GM19238 (cell line): ENCODE results near the gene SVIL.
"Not testable (repeated sequence)": the region's sequence is repeated elsewhere in the genome, so short reads cannot be mapped to it uniquely, and the experiment has no call there.

Experiments
- DNase-seq: peaks from one replicate; pipeline ENCODE4 v3.0.0; 2011; ENCODE audit warnings: low spot score; ENCODE audit not compliant: insufficient read length

Gene SVIL

DNA sequence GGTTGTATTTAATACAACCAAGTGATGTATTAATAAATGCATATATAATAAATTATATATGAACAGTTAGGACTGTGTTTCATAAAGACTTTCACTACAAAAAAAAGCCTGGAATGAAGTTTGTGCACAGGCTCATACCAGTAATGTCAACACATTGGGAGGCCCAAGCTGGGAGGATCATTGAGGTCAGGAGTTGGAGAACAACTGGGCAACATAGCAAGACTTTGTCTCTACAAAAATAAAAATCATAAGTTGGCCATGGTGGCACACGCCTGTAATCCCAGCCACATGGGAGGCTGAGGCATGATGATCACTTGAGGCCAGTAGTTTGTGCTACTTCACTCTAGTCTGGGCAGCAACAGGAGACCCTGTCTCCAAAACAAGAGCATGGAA is 15.8 kb upstream of the SVIL start:
- DNase-seq = no peak

DNA sequence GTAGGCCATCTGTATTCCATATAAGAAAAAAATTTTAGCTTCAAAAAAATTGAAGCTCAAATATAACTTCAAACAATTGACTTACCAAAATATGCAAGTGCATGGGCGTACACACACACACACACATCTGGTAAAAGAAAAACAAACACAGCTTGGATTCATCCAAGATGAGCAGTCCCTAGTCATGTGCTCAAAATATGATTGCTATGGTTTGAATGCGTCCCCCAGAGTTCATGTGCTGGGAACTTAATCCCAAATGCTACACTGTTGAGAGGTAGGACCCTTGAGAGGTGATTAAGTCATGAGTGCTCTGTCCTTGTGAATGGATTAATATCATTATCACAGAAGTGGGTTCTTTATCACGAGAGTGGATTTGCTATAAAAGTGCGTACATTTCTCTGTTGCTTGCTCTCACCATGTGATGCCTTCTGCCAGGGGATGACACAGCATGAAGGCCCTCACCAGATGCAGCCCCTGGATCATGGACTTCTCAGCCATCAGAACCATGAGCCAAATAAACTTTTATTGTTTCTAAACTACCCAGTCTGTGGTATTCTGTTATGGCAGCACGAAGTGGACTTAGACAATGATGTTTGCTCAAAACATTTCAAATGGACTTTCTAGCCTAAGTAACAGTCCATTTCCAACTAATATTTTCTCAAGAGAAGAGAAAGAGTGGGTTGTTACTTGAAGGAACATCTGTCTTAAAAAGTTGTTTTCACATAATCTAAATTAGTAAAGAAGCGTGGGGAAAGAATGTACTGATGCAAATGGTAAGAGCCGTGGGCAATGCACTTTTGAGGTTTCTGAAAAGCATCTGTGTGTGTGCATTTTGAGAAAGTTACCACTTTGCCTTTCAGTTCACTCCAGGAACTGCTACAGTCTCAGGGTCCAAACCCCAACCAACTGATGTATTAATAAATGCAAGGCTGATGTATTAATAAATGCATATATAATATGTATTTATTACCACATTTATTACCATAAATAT is 15.1 kb upstream of the SVIL start:
- no peak for DNase-seq

DNA sequence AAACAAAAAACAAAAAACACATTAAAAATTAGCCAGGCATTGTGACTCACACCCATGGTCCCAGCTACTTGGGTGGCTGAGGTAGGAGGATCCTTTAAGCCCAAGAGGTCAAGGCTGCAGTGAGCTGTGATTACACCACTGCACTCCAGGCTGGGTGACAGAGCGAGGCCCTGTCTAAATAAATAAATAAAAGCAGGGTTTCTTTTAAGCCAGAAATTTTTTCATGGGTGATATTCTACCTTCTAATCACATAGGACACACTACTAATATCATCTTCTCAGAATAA is 14.2 kb upstream of the SVIL start:
- no peak for DNase-seq

DNA sequence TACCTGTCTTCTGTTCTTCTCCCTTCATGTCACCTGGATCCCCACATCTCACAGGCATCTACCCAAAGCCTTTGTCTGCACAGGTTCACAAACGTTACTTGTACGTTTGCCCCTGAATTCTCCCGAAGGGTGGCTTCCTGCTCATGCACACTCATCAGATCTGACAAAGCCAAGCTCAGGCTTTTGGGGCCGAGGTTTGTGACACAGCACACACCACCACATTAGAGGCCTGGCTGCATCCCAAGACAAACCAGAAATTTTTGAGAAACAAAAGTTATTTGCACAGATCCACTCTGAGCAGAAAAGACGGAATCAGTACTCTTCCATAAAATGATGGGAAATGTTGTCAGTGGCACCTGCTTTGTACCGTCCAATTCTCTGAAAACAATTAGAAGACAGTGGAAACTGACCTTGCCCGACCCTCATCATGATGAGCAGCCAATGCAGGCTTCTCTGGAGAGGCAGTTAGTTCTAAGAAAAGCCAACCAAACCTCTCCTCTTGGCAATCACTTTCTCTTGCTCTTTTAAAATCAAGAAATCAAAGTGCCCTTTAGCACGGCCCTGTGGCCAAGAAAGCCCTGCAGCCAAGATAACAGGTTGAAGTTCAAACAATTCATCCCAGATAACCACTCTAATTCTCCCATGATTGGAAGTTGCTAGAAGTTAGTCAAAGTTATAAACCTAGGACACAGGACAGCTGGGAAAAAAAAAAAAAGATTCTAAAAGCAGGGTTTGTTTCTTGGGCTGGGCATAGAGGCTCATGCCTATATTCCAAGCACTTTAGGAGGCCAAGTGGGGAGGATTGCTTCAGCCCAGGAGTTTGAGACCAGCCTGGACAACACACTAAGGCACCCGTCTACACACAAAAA is 13.6 kb upstream of the SVIL start:
- no peak for DNase-seq

DNA sequence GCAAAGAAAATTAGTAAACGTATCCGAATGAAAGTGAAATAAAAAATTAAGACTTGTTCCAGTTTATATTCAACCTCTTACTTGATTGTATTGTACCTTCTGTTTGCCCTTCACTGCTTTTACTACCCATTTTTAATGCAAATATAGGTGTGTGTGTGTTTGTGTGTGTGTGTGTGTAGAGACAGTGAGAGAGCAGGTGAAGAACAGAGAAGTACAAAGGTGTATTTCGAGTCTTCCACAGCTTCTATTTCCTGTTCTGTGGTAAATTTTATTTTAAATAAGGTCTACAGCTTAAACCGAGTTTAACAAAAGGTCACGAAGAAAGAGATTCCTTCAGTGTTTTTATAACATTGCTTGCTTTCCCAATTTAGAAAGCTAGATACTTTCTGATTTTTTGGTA is 12.7 kb upstream of the SVIL start:
- no peak for DNase-seq

DNA sequence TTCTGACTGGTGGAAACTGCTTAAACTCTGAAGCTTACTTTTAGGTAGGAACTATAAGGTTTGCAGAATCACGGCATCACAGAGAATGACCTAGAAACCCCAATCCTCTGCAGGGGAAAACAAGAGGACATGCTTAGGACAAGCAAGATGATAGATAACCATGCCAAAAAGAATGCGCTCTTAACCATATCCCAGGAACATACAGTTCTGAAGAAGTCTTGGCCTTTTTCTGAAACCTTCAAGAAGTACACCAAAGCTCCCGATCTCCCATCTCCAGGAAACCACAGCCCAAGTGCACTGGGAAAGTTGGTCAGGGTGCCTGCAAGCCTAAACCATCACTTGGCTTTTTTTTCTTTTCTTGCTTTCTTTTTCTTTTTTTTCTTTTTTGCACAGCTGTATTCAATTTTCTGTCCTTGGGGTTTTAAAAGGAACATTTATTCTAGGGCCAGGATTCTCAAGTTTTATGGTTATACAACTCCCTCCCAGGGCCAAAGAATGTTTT is 12.2 kb upstream of the SVIL start:
- DNase-seq = no peak

DNA sequence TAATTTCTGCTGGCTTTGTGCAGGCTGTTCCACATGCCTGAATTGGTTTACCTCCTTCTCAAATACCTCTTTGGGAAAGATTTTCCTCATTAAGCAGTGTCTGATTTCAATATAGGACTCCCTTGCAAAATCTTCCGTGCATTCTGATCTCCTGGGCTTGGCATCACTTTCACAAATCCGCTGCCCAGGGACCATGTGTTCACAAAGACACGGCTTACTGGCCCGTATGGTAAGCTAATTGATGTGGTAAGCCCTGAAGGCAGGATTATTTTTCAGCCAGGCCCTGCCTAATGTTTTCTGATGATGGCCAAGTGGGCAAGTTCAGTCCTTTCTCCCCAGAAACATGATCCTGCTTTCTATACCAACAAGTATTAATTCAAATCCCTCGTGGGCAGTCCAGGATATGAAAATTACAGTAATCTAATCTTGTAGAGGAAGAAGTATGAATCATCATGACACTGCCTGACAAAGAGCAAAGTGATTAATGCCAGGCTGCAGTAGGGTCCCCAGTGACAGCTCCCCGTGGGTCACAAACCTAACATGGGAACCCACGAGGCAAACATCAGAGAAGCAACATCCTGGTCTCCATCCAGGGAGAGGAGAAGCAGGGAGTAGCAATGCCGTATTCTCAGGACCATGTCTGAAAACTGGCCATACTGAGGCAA is 11.6 kb upstream of the SVIL start:
- no peak for DNase-seq

DNA sequence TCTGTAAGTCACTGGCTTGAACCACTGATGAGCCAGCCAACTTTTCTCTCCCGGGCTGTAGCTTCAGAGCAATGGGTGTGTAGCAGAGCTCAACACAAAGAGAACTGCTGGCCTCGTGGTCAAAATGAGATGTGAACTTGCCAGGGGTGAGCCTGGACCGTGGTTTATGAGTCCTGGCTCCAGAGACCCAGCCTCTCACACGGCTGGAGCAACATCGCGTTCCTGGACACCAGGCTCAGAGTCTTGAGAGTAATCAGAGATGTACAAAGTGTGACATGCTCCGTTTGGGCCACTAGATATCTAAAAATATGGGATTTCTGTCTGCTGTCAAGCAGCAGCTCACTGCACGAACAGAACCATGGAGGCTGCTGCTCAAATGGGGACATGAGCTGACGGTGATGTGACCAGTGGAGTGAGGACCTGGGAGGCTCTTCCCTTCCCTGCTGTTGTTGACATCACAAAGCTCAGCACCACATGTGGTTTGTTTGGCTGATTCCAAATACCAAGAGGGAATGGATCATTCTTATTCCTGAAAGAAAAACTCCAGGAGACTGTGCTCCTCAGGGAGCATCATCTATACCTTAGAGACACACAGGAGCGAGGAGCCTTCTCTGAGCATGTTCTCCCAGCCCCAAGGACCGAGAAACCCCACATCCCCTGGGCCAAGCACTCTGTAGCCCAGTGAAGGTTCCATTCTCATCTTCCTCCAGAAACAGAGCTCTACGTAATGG is 9.2 kb upstream of the SVIL start:
- no peak for DNase-seq

DNA sequence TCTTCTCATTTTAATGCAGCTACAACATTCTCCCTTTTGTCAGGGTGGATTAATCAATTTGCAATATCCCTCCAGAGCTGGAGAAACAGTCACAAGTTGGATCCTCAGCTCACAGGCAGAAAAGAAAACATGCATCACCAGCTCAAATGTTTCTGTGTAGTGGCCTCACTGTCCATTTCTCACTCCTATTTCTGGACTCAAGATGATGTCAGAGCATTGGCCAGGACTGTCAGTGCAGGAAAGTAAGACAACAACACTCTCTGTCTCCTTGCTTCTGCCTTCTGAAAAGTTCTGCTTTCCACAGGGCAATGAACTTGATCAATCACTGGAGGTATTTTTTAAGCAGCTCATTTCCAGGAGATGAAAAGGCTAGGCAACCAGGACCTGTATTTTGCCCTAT is 8.2 kb upstream of the SVIL start:
- DNase-seq = no peak

DNA sequence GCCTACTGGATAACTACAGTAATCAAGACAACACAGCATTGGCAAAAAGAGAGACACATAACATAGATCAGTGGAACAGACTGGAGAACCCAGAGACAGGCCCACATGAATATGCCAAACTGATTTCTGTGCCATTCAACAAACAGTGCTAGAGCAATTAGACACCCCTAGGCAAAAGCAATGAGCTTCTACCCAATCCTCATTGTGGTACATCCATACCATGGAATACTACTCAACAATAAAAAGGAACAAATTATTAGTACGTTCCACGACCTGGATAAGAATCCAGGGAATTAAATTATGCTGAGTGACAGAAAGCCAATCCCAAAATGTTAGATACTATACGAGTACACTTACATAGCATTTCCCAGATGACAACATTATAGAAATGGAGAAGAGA is 2.8 kb upstream of the SVIL start:
- DNase-seq = no peak

DNA sequence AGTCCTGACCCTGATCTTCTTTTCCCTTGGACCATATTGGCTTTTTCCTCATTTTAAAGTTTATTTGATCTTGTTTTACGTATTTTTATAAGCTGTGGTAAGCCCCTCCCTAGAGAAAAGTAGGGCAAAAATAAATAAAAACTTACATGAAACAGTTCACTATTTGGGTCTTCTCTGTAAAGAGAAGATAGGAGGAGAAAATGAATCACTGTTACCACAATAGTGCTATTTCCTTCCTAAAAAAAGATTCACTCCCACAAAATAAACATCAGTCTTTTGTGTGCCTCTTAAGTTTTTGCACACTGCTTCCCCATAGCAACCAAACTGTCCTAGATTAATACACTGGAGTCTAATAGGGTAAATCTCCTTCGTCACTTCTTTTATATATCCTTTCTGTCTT is 1.4 kb upstream of the SVIL start:
- DNase-seq = no peak

DNA sequence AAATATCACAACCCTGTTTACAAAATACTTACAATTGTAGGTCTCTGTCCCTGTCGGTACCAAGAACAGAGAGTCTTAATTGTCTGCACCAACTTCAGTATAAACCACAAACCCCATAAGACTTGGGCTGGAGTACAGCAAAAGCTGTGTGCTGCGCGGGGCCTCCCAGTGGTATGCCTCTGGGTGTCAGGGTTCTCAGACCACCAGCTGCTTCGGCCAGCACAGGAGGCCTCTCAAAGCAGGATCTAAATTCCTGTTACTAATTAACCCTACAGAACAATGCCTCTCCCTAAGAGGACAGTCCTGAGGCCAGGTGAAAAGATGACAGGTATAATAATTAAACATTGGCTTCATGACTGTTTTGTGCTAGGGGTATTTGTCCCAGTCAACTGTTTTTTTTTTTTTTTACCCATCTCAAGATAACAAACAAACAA is 957 bp upstream of the SVIL start:
- DNase-seq = no peak

DNA sequence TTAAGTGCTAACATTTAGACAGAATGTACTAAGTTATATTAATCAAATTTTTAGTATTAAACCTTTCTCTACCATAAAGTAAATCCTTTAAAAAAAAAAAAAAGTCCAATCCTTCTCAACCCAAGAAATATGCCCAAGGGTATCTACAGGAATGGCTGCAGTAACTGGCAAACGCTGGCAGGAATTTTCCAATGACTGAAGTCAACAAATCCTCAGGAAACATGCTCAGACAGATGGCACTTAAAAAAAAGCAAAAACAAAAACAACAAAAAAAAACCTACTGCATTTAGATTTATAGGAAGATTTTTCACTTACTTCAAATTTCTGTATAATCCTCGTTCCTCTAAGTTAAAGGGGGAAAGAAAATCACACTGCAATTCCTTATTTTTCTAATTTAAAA is 666 bp downstream of the SVIL start:
- DNase-seq = no peak

DNA sequence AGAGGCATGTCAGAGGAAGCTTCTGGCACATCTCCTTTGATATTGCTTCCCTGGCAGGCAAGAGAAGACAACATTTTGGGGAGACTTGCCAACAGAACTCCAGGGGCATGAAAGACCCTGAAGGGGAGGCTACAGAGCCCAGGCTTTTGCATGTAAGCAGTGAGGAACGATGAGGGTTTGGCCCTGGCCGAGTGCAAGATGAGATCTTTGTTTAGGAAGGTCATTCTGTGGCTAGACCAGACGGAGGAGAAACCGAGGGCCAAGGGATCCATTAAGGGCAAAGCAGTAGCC is 3.8 kb downstream of the SVIL start:
- no peak for DNase-seq

DNA sequence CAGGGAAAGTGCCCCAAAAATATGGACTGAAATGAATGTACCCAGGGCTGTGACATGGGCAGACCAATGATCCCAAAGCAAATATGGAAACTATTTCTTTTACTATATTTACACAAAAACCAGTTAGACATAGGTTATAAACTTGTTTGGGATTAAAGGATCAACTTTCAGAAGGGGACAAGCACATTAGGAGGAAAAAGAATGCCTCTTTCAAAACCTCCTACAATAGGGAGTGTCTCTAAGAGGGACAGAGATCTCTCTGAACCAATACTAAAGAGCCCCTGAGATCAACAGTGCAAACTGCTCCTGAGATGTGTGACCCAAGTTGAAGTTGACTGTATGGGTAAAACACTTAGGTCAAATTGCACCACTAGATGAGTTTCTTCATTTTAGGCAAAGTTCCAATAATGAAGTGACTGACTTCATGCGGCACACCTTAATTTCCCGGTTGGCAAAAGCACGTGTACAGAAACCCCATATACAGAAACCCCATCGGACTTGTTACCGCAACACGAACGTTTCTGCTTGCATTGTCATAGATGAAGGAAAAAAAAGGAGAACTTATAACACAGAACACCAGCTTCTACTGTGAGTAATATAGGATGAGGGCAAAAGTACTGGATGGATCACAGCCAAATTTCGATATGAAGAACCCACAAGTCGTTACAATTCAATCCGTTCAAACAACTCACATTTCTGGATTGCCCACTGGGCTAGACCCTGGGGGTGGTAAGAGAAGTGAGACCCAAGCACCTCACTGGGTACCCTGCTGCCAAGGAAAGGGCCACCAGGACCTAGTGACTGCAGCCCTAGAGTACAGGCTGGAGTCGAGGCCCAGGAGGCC is 4.3 kb downstream of the SVIL start:
- DNase-seq = no peak

DNA sequence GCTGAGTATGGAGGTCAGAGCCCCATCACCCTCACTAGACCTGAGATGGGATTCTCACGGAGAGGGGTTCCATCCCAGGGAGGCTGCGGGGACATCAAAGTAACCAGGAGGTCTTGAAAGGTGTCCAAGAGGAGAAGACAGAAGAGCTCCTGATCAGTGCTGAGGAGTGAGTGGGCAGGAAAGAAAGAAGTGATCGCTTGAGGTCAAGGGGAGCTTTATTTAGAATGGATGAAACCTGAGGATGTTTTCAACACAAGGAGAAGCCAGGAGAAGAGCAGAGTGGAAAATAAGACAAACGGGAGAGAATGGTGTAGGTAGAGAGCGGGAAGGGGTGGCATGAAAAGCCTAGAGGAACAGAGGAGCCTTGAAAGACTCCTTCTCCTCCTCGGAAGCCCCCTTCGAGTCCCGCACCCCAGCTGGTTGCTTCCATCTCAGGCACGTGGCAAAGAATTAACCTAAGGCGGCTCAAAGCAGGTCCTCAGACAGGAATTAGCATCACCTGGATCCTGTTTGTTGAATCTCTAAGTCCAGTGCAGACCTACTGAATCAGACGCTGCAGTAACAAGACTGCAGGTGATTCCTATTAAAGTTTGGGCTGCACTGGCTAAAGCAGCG is 5.8 kb downstream of the SVIL start:
- DNase-seq = no peak

DNA sequence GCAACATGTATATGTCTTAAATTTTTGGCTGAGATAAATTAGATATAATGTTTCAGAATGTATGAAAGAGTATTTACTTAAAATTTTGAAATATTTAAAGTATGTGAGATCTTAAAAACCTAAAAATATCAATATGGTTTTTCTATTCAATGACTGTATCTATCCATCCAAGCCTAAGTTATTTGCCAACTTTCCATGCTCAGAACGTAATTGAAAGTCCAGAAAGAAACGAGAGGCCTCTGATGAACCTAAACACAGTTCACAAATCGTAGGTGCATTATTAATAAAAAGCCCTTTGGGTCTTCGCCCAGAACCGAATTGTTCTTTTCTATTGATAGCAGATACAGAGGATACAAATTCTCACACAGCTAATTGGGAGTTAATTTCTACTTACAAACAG is 6.5 kb downstream of the SVIL start:
- no peak for DNase-seq

DNA sequence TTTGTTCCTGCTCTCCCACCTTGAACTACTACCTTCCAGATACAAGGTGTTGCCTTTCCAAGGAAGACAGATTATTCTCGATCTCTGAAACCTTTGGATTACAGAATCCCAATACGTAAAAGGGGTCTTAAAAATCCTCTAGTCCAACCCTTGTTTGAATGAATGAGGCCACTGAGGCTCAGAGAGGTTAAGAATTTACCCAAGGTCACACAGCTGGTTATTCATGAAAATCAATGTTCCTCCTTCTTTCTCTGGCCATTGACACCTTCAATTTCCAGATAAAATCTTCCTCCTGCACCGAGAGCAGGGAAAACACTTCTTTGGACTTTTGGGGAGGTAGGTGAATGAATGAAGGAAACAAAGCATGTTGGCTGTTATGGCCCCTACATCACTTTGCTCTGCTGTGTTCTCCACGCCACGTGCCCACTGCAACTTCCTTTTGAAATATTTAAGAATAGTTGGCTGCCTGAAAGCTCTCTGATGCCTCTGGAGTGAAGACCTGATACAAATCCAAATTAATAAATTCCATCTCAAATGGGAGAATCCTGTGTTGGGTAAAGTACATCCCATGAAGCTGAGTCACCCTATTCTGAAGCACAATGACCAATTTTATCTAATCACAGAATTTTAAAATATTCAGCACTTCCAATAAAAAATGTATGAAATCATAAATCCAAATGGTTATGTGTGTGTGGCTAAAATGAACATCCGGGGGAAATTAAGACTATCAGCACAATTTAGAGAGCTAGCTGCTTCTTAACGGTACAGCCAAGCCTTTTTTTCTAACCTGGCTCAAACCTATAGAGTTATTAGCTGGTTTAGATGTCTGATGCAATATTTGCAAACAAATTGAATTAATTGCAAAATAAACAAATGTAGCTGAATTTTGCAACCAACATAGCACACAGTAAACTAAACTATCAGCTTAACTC is 7.3 kb downstream of the SVIL start:
- no peak for DNase-seq

DNA sequence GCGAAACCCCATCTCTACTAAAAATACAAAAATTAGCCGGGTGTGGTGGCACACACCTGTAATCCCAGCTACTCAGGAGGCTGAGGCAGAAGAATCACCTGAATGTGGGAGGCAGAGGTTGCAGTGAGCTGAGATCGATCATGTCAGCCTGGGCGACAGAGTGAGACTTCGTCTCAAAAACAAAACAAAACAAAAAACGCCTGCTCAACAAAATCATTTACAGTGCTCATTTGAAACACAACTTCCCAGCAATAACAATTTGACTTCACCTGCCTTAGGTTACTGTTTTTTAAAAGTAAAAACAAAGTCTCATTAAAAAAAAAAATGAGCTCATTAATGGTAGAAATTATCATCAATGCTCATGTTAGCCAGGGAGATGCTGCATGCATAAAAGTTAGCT is 10.4 kb downstream of the SVIL start:
- not testable (repeated sequence) for DNase-seq
